ENCODE measurements around the gene SLC30A2. TPM values are rescaled to one million over a fixed set of nuclear protein-coding genes. Genes with fewer than 3 reads are reported as not detected.

SLC30A2 gene
- total RNA-seq, 4 donors from 2014 or later, result 0.13 to 1.8 (median 0.42) TPM

DNA sequence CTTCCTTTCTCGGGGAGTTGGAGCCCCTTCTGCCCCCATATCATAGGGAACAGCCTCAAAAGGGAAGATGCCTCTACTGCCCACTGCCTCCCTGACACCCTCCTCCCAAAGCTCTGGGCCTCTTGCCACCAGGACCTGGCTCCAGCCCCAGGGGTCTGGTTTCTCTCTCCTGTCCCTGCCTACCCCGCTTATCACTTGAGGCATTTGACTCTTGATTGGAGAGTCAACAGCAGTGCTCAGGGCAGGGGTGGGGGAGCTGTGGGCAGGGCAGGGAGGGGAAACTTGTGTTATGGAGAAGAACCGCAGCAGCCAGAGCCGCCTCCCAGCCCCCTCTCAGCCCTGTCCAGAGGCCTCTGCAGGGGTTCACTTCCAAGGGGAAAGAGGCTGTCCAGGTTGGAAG is 20.9 kb upstream of the SLC30A2 start:
- WGBS, 2 donors, result 72 to 73% methylated on average over 4 of the region's 4 CpGs
- TF ChIP-seq POLR2A (IDR thresholded peaks at IDR 0.05), result no peak
- TF ChIP-seq, protein P1, sequence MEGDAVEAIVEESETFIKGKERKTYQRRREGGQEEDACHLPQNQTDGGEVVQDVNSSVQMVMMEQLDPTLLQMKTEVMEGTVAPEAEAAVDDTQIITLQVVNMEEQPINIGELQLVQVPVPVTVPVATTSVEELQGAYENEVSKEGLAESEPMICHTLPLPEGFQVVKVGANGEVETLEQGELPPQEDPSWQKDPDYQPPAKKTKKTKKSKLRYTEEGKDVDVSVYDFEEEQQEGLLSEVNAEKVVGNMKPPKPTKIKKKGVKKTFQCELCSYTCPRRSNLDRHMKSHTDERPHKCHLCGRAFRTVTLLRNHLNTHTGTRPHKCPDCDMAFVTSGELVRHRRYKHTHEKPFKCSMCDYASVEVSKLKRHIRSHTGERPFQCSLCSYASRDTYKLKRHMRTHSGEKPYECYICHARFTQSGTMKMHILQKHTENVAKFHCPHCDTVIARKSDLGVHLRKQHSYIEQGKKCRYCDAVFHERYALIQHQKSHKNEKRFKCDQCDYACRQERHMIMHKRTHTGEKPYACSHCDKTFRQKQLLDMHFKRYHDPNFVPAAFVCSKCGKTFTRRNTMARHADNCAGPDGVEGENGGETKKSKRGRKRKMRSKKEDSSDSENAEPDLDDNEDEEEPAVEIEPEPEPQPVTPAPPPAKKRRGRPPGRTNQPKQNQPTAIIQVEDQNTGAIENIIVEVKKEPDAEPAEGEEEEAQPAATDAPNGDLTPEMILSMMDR (IDR thresholded peaks at IDR 0.05), result no peak
- H3K4me3 ChIP-seq (ENCODE audit: low read depth, poor library complexity, severe bottlenecking), result no peak overlapping the region
- DNase-seq (ENCODE audit: low spot score in 2 of 2), result no peak
- intact Hi-C loops (cut with DNase I; ENCODE audit: low total_unique reads), result no loop called here

DNA sequence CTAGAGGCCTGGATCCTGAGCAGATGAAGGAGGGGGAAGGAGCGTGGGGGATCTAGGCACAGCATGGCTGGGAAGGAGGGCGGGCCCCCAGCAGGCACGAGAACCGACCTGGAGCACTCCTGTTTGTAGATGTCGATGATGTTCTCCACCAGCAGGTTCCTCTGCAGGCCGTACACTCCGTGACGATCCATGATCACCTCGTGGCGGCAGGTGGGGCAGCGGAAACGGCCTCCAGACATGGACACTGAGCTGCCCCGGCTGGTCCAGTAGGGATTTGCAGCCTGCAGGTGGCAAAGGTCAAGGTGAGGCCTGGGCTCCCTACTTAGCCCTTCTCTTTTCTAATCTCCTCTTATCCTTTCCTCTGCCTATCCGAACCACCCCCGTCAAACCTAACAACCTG is 20.2 kb upstream of the SLC30A2 start:
- no peak overlapping the region for H3K4me3 ChIP-seq (ENCODE audit: low read depth, poor library complexity, severe bottlenecking)
- whole genome bisulfite sequencing, 2 donors, result 80 to 86% methylated on average over 15 of the region's 15 CpGs
- TF ChIP-seq, protein P1 (IDR thresholded peaks at IDR 0.05), result no peak
- no peak for TF ChIP-seq POLR2A (IDR thresholded peaks at IDR 0.05)
- no peak for DNase-seq (ENCODE audit: low spot score in 2 of 2)
- intact Hi-C loops (cut with DNase I; ENCODE audit: low total_unique reads), result no loop called here

DNA sequence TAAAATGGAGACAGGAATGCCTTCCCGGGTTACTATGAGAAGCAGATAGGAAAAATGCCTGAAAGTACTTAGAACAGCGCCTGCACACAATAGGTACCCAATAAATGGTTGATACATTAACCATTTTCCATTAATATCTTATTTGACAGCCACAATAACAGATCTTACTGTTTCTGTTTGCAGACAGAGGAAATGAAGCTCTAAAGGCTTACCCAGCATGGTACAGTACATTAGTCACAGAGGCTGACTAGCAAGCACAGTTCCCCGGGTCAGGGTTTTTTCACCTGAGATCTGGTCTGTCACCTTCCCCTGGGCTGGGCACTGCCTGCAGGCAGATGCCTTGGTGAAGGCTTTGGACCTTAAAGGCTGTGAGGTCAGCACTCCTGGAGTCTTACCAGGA is 18.6 kb upstream of the SLC30A2 start:
- WGBS, 2 donors, result 69 to 79% methylated on average over 3 of the region's 3 CpGs
- intact Hi-C loops (cut with DNase I; ENCODE audit: low total_unique reads), result no loop called here
- no peak overlapping the region for H3K4me3 ChIP-seq (ENCODE audit: low read depth, poor library complexity, severe bottlenecking)
- no peak for TF ChIP-seq POLR2A (IDR thresholded peaks at IDR 0.05)
- TF ChIP-seq, protein P1 (IDR thresholded peaks at IDR 0.05), result no peak
- DNase-seq (ENCODE audit: low spot score in 2 of 2), result no peak

DNA sequence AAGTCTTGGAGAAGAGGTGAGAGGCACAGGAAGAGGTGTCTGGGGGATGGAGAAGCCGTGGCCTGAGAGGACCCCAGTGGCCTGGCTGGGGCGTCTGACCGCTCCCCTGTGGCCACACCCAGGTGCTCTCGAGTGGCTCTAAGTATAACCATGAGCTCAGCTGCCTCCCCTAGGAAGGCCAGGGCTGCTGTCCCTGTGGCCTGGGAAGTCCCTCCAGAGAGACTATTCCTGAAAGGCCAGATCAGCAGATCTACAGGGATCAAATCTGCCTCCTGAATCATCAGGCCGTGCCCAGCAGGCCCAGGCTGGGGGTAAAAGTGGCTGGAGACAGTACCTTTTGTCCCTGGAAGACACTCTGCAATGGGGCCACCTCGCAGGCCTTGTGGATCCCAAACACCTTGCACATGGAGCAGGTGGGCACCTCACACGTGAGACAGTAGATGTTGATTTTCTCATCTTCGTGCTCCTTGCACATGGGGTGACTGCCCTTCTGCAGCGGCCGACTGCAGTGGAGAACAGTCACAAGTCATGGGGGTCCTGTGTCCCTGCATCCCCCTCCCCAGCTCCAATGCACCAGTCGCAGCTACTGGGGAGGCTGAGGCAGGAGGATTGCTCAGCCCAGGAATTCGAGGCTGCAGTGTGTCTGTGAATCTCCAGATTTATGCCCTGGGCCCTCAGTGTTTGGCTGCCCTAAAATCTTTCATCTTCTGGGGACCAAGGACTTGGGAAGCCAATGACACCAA is 15.1 kb upstream of the SLC30A2 start:
- DNase-seq (ENCODE audit: low spot score in 2 of 2), result no peak
- no peak overlapping the region for H3K4me3 ChIP-seq (ENCODE audit: low read depth, poor library complexity, severe bottlenecking)
- TF ChIP-seq, protein P1 (IDR thresholded peaks at IDR 0.05), result no peak
- no peak for TF ChIP-seq POLR2A (IDR thresholded peaks at IDR 0.05)
- WGBS, 2 donors, result 73 to 82% methylated on average over 12 of the region's 12 CpGs
- intact Hi-C loops (cut with DNase I; ENCODE audit: low total_unique reads), result no loop called here

DNA sequence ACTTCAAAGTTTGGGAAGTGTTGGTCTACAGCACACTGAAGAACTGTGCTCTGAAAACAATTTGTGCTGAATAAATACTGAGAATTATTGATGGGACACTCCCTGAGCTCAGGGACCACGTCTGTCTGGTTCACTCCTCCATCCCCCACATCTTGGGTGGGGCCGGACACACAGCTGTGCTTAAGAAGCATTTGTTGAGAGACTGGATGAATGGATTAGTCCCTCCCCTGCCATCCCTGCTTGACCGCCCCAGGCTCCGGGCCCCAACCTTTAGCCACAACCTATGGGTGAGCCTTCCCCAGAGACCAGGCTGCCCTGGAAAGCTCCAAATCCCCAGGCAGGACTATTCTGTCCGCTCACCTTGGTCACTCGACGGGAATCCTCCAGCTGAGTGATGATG is 14.0 kb upstream of the SLC30A2 start:
- no peak overlapping the region for H3K4me3 ChIP-seq (ENCODE audit: low read depth, poor library complexity, severe bottlenecking)
- no peak for DNase-seq (ENCODE audit: low spot score in 2 of 2)
- no peak for TF ChIP-seq POLR2A (IDR thresholded peaks at IDR 0.05)
- TF ChIP-seq, protein P1 (IDR thresholded peaks at IDR 0.05), result no peak
- whole genome bisulfite sequencing, 2 donors, result 72 to 79% methylated on average over 7 of the region's 7 CpGs
- intact Hi-C loops (cut with DNase I; ENCODE audit: low total_unique reads), result no loop called here
